ENCODE data around the gene NPHP4. TPM values are rescaled to one million over a fixed set of nuclear protein-coding genes. Genes with fewer than 3 reads are reported as not detected.

Gene NPHP4
- total RNA-seq, 2 experiments from 2014 or later: 14.2 to 15.7 TPM

GRCh38 chr1:5944154-5944842, 47.9 kb downstream of the NPHP4 start:
- ChIA-PET CTCF (no interaction called here), POLR2A (no interaction called here)

- CTCF ChIA-PET: no interaction called here
- POLR2A ChIA-PET: no interaction called here
Measured at GRCh38 chr1:5943343-5944124, 48.7 kb downstream of the NPHP4 start.

- CTCF ChIA-PET: no interaction called here
- POLR2A ChIA-PET: no interaction called here
Measured at GRCh38 chr1:5941671-5942070, 50.6 kb downstream of the NPHP4 start.

- CTCF ChIA-PET: no interaction called here
- POLR2A ChIA-PET: no interaction called here
Measured at GRCh38 chr1:5940723-5941407, 51.4 kb downstream of the NPHP4 start.

- ChIA-PET POLR2A (no interaction called here), CTCF (no interaction called here)
Measured at GRCh38 chr1:5939271-5940170, 52.7 kb downstream of the NPHP4 start.

GRCh38 chr1:5938101-5938646, 54.1 kb downstream of the NPHP4 start:
- ChIA-PET POLR2A (no interaction called here), CTCF (interaction anchor here (0.5 kb wide), 1 partner anchor 234 kb away, joined by 3 read pairs; no protein-coding TSS in a partner anchor)

GRCh38 chr1:5937373-5937857, 54.8 kb downstream of the NPHP4 start:
- POLR2A ChIA-PET: no interaction called here

GRCh38 chr1:5936621-5937372, 55.4 kb downstream of the NPHP4 start:
- CTCF ChIA-PET: no interaction called here
- POLR2A ChIA-PET: no interaction called here

More at GRCh38 chr1:5937373-5937857, 54.8 kb downstream of the NPHP4 start:
- CTCF ChIA-PET: interaction anchor here (0.5 kb wide), 1 partner anchor 233 kb away, joined by 3 read pairs; no protein-coding TSS in a partner anchor

GRCh38 chr1:5936126-5936525, 56.1 kb downstream of the NPHP4 start:
- POLR2A ChIA-PET: no interaction called here
- CTCF ChIA-PET: no interaction called here

- CTCF ChIA-PET: no interaction called here
- POLR2A ChIA-PET: no interaction called here
Measured at GRCh38 chr1:5935026-5935425, 57.2 kb downstream of the NPHP4 start.

- ChIA-PET POLR2A (no interaction called here), CTCF (no interaction called here)
Measured at GRCh38 chr1:5934058-5934884, 58.0 kb downstream of the NPHP4 start.

- CTCF ChIA-PET: no interaction called here
Measured at GRCh38 chr1:5933676-5934057, 58.6 kb downstream of the NPHP4 start.

GRCh38 chr1:5933050-5933449, 59.2 kb downstream of the NPHP4 start:
- ChIA-PET POLR2A (no interaction called here), CTCF (no interaction called here)

More at GRCh38 chr1:5933676-5934057, 58.6 kb downstream of the NPHP4 start:
- POLR2A ChIA-PET: no interaction called here

- ChIA-PET CTCF (no interaction called here), POLR2A (no interaction called here)
Measured at GRCh38 chr1:5928714-5929400, 63.4 kb downstream of the NPHP4 start.

GRCh38 chr1:5927506-5928370, 64.5 kb downstream of the NPHP4 start:
- CTCF ChIA-PET: no interaction called here
- POLR2A ChIA-PET: no interaction called here

- CTCF ChIA-PET: no interaction called here
Measured at GRCh38 chr1:5926686-5927435, 65.4 kb downstream of the NPHP4 start.

More at GRCh38 chr1:5926686-5927435, 65.4 kb downstream of the NPHP4 start:
- POLR2A ChIA-PET: no interaction called here
